GM13977 (cell line): ENCODE results near the gene MCU.
A peak's percentile ranks its signal among the peaks of the same experiment; 100 is the strongest.

Experiments
- DNase-seq: peaks from one replicate; pipeline ENCODE4 v3.0.0; 2012; ENCODE audit warnings: low spot score
- CTCF ChIP-seq: IDR thresholded peaks from 2 replicates; pipeline ENCODE4 v1.5.1; 2012; ENCODE audit warnings: mild to moderate bottlenecking, control low read depth; ENCODE audit not compliant: insufficient read depth; ENCODE audit errors: extremely low read depth, missing control alignments
- in situ Hi-C: fragments of 300-500 bp; cut with MboI; formaldehyde crosslinking; loops from one replicate; pipeline ENCODE4 v1.12.0; 2022; ENCODE audit warnings: low sequenced_read_pairs, low pct_unique_long_range_greater_than_20kb, mixed read lengths, inconsistent platforms; ENCODE audit not compliant: unreplicated experiment

Gene MCU

GRCh38 chr10:72832701-72833100 lies 140.8 kb downstream of the MCU start:
- in situ Hi-C loops: loop anchor here (10.0 kb wide), 1 partner anchor 468 kb away; no protein-coding TSS in a partner anchor
- TF ChIP-seq CTCF: no peak
- DNase-seq: no peak

- peak; percentile 71 for TF ChIP-seq CTCF
- peak; percentile 52 for DNase-seq
- in situ Hi-C loops: loop anchor here (10.0 kb wide), 1 partner anchor 470 kb away; no protein-coding TSS in a partner anchor
Measured at GRCh38 chr10:72834183-72834825, 142.4 kb downstream of the MCU start.

GRCh38 chr10:72840319-72840718 lies 148.4 kb downstream of the MCU start:
- no peak for TF ChIP-seq CTCF
- DNase-seq: no peak
- in situ Hi-C loops: no loop called here

GRCh38 chr10:72841487-72841886 lies 149.5 kb downstream of the MCU start:
- in situ Hi-C loops: no loop called here
- no peak for DNase-seq
- no peak for TF ChIP-seq CTCF

- TF ChIP-seq CTCF: no peak
- no peak for DNase-seq
- in situ Hi-C loops: no loop called here
Measured at GRCh38 chr10:72842164-72842563, 150.2 kb downstream of the MCU start.

- in situ Hi-C loops: no loop called here
- no peak for TF ChIP-seq CTCF
- no peak for DNase-seq
Measured at GRCh38 chr10:72846238-72846637, 154.3 kb downstream of the MCU start.
